HG03439 (cell line): ENCODE measurements around the gene TAF11L11.
"Not testable (repeated sequence)": the region's sequence is repeated elsewhere in the genome, so short reads cannot be mapped to it uniquely, and the experiment has no call there.

Experiments used
- ATAC-seq: cut with Tn5 transposase; IDR thresholded peaks from one replicate; pipeline ENCODE4 v1.9.1; 2021; ENCODE audit warnings: mild to moderate bottlenecking, moderate library complexity; ENCODE audit not compliant: unreplicated experiment

Gene TAF11L11

DNA sequence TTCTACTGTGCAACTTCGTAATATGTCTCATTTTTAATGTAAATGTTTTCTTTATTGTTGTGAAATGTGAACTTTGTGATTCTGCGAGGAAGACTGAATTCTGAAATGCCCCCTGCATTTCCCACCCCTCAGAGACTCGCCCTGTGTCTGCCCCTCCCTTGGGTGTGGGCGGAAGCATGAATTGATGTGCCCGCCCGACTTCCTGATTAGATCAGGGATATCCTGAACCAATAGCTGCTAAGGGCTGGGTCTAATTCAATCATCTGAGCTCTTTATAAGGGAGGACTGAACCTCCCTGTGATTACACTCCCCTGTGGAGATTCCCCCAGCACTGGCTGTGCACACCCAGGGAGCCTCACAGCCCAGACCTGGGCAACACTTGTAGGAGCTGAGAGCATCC, at the start of gene TAF11L11:
Gene TAF11L11, plus strand, starts transcription at position 304 of the 400 bp plus-strand sequence.
- not testable (repeated sequence) for ATAC-seq

GRCh38 chr5:17585658-17586057, 18.3 kb upstream of the TAF11L11 start, which contains the start of gene TAF11L7:
Gene TAF11L7 (minus strand): TSS chr5:17585758.
- not testable (repeated sequence) for ATAC-seq

DNA sequence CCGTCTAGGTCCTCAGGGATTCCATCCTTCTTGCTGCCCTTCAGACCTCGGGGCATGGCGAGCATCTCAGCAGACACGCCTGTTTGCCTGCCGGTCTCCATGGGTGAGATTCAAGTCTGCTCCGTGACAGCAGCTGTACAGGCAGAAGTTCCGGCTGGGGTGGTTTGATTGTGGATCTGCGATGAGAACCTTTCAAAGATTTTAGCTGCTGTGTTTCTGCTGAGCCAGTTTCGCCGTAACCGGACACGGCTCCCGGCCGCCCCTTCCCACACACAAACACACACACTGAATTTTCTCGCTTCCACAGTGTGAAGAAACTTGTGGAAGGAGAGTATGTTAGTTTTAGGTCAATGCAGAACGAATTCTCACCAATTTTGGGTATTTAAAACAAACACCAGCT, 13.1 kb upstream of the TAF11L11 start, which contains the start of gene TAF11L8:
Gene TAF11L8, minus strand, starts transcription at position 101 of the 400 bp plus-strand sequence.
- ATAC-seq, result not testable (repeated sequence)

GRCh38 chr5:17594255-17594654, 9.7 kb upstream of the TAF11L11 start, which contains the start of gene TAF11L9:
Gene TAF11L9 (minus strand): TSS chr5:17594394.
- not testable (repeated sequence) for ATAC-seq

- ATAC-seq, result not testable (repeated sequence)
Measured at GRCh38 chr5:17597728-17598127, 6.3 kb upstream of the TAF11L11 start, which contains the start of gene TAF11L10. Gene TAF11L10 (minus strand): TSS chr5:17597828.

GRCh38 chr5:17604951-17605350, 968 bp downstream of the TAF11L11 start:
- ATAC-seq, result no peak

- not testable (repeated sequence) for ATAC-seq
Measured at GRCh38 chr5:17607461-17607860, 3.5 kb downstream of the TAF11L11 start.

DNA sequence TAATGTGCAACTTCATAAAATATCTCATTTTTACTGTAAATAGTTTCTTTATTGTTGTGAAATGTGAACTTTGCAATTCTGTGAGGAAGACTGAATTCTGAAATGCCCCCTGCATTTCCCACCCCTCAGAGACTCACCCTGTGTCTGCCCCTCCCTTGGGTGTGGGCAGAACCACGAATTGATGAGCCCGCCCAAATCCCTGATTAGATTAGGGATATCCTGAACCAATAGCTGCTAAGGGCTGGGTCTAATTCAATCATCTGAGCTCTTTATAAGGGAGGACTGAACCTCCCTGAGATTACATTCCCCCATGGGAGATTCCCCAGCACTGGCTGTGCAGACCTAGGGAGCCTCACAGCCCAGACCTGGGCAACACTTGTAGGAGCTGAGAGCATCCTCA, 6.1 kb downstream of the TAF11L11 start, which contains the start of gene TAF11L12:
Gene TAF11L12, plus strand, starts transcription at position 301 of the 400 bp plus-strand sequence.
- ATAC-seq, result not testable (repeated sequence)

GRCh38 chr5:17614872-17615605, 11.1 kb downstream of the TAF11L11 start:
- no peak for ATAC-seq

DNA sequence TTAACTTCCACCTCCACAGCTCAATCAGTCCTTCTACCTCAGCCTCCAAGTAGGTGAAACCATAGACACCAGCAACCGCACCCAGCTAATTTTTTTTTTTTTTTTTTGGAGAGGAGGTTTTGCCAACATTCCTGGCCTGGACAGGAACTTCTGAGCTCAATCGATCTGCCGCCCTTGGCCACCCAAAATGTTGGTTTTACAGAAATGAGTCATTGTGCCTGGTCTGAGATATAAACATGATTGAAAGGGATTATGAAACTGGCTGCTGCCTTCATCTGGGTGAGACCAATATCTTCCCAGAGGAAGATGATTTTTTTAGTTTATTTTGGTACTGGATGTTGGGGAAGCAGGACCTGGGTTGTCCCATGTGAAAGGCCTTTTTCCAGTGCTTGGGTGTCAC, 15.4 kb downstream of the TAF11L11 start:
- no peak for ATAC-seq

- no peak for ATAC-seq
Measured at GRCh38 chr5:17620627-17621026, 16.6 kb downstream of the TAF11L11 start.

DNA sequence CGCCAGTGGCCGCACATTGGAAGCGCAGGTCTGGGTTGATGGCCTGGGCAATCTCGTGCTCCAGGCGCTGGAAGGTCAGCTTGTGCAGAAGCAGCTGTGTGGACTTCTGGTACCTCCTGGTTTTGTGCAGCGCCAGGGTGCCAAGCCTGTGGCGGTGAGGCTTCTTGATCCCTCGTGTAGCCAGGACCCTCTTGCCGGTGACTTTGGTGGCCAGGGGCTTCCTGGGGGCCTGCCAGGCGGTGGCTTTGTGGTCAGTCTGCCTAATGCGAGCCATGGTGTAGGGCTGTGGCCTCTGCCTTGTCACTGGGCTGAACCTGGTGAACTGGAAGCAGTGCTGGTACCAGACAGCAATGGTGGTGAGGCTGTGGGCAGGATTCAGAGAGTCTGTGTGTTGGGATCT, 21.7 kb downstream of the TAF11L11 start:
- ATAC-seq, result no peak

- ATAC-seq, result not testable (repeated sequence)
Measured at GRCh38 chr5:17631788-17632187, 27.8 kb downstream of the TAF11L11 start, which contains the start of gene TAF11L13. Gene TAF11L13 (plus strand): TSS chr5:17632088.

- no peak for ATAC-seq
Measured at GRCh38 chr5:17634160-17634559, 30.2 kb downstream of the TAF11L11 start, which contains the start of gene TAF11L14. Gene TAF11L14 (plus strand): TSS chr5:17634460.

DNA sequence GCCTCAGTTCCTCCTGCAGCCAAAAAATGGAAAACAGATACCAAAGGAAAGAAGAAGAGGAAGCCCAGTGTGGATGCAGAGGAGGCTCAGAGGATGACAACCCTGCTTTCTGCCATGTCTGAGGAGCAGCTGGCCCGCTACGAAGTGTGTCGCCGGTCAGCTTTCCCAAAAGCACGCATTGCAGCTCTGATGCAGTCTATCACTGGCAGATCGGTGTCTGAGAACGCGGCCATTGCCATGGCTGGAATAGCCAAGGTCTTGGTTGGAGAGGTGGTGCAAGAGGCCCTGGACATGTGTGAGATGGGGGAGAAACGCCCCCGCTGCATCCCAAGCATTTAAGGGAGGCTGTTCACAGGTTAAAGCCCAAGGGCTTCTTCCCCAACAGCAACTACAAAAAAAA, 45.2 kb downstream of the TAF11L11 start:
- not testable (repeated sequence) for ATAC-seq

DNA sequence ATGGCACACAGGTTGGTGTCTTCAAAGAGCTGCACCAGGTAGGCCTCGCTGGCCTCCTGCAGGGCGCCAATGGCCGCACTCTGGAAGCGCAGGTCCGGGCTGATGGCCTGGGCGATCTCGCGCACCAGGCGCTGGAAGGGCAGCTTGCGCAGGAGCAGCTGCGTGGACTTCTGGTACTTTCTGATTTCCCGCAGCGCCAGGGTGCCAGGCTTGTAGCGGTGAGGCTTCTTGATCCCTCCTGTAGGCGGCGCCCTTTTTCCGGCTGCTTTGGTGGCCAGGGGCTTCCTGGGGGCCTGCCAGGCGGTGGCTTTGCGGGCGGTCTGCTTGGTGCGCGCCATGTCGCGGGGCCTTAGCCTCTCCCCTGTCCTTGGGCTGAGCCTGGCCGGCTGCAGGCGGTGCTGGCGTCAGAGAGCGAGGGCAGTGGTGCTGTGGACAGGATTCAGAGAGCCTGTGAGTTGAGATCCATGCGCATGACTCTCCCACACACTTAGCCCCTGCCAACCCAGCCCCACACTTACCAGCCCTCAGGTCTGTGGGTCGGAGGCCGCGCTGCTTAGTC, 51.3 kb downstream of the TAF11L11 start:
- ATAC-seq, result not testable (repeated sequence)
